Hepatocyte (in vitro differentiated cells): ENCODE results near the gene ZSCAN21. TPM values are rescaled to one million over a fixed set of nuclear protein-coding genes. Genes with fewer than 3 reads are reported as not detected.

Experiments
- DNase-seq: peaks from one replicate; pipeline ENCODE4 v3.0.0-alpha.2; 2016; ENCODE audit warnings: low spot score
- H2AFZ ChIP-seq: fragments of 200-600 bp; sonication (generic); 2 replicates; pipeline ENCODE4 v1.6.0; 2016; ENCODE audit warnings: antibody characterized with exemption, mild to moderate bottlenecking
- H3K27ac ChIP-seq: fragments of 200-600 bp; sonication (generic); 2 replicates; pipeline ENCODE4 v1.5.1; 2016; ENCODE audit warnings: mild to moderate bottlenecking
- H3K27me3 ChIP-seq: fragments of 200-600 bp; sonication (generic); 2 replicates; pipeline ENCODE4 v1.6.1; 2016
- H3K36me3 ChIP-seq: fragments of 200-600 bp; sonication (generic); replicated peaks from 2 replicates; pipeline ENCODE4 v1.5.1; 2016; ENCODE audit warnings: low read depth; ENCODE audit not compliant: insufficient read depth
- H3K4me1 ChIP-seq: fragments of 200-600 bp; sonication (generic); 2 replicates; pipeline ENCODE4 v1.5.1; 2016; ENCODE audit warnings: mild to moderate bottlenecking, moderate library complexity; ENCODE audit not compliant: insufficient read depth
- H3K4me2 ChIP-seq: fragments of 200-600 bp; sonication (generic); 2 replicates; pipeline ENCODE4 v1.6.0; 2016
- H3K4me3 ChIP-seq: fragments of 200-600 bp; sonication (generic); 2 replicates; pipeline ENCODE4 v1.5.1; 2016; ENCODE audit warnings: mild to moderate bottlenecking
- H3K79me2 ChIP-seq: fragments of 200-600 bp; sonication (generic); 2 replicates; pipeline ENCODE4 v1.6.0; 2017; ENCODE audit warnings: mild to moderate bottlenecking
- H3K9me2 ChIP-seq: fragments of 200-600 bp; sonication (generic); replicated peaks from 2 replicates; pipeline ENCODE4 v1.6.0; 2017; ENCODE audit warnings: mild to moderate bottlenecking; ENCODE audit not compliant: insufficient read depth
- H3K9me3 ChIP-seq: fragments of 200-600 bp; sonication (generic); 2 replicates; pipeline ENCODE4 v1.5.1; 2016; ENCODE audit warnings: low read depth, mild to moderate bottlenecking
- H4K20me1 ChIP-seq: fragments of 200-600 bp; sonication (generic); 2 replicates; pipeline ENCODE4 v1.6.0; 2016; ENCODE audit warnings: mild to moderate bottlenecking; ENCODE audit not compliant: insufficient read depth, poor library complexity, severe bottlenecking
- CTCF ChIP-seq: fragments of 200-600 bp; sonication (generic); IDR thresholded peaks from 2 replicates; pipeline ENCODE4 v1.5.1; 2016; ENCODE audit warnings: antibody characterized with exemption, mild to moderate bottlenecking; ENCODE audit not compliant: poor library complexity
- EZH2 ChIP-seq: fragments of 200-600 bp; sonication (generic); IDR thresholded peaks from 2 replicates; pipeline ENCODE4 v1.6.1; 2016; ENCODE audit warnings: antibody characterized with exemption, mild to moderate bottlenecking, borderline replicate concordance
- EZH2phosphoT487 ChIP-seq: fragments of 200-600 bp; sonication (generic); IDR thresholded peaks from one replicate; pipeline ENCODE4 v1.6.1; 2018; ENCODE audit warnings: antibody characterized with exemption, mild to moderate bottlenecking, low read depth, moderate library complexity; ENCODE audit not compliant: unreplicated experiment, severe bottlenecking
- WGBS: methylation state at CpG from one replicate; pipeline ENCODE4 v1.1.6; 2016; ENCODE audit warnings: low lambda C conversion rate; ENCODE audit errors: missing lambda C conversion rate; 5-methylcytosine and 5-hydroxymethylcytosine counted together
- polyA plus RNA-seq: library from polyadenylated mRNA; unstranded; fragments of >200 nt; fragmentation: Nextera tagmentation; extraction: Ambion mirVana; gene quantifications from 2 replicates; pipeline ENCODE4 v1.2.1, GENCODE V29; 2016
- total RNA-seq: library from RNA; depleted of rRNA; stranded (reverse); fragments of >200 nt; gene quantifications from 2 replicates; pipeline ENCODE4 v1.2.3, GENCODE V29; 2014

Gene ZSCAN21
- total and polyA plus RNA-seq, 2 experiments from 2014 or later = 9.6 to 12.8 TPM

- H3K4me3 ChIP-seq = no peak overlapping the region
- no peak overlapping the region for H2AFZ ChIP-seq
- TF ChIP-seq EZH2phosphoT487 (no peak), EZH2 (no peak), CTCF (no peak)
- H4K20me1 ChIP-seq = peaks cover 2% of the 10 kb centered on the region
- peaks cover 20% of the 10 kb centered on the region for H3K4me1 ChIP-seq
- H3K36me3 ChIP-seq = no peaks in the 10 kb centered on the region
- no peaks in the 10 kb centered on the region for H3K9me2 ChIP-seq
- peaks cover 15% of the 10 kb centered on the region for H3K79me2 ChIP-seq
- H3K27me3 ChIP-seq = no peaks in the 10 kb centered on the region
- WGBS = 88% methylated on average over 14 of the region's 14 CpGs
- peak overlapping the region; percentile 91 for H3K27ac ChIP-seq
- no peak for DNase-seq
- no peaks in the 10 kb centered on the region for H3K9me3 ChIP-seq
- no peak overlapping the region for H3K4me2 ChIP-seq
Measured at GRCh38 chr7:100090527-100091410, 41.2 kb downstream of the ZSCAN21 start.

GRCh38 chr7:100091411-100092181 is 42.0 kb downstream of the ZSCAN21 start:
- H2AFZ ChIP-seq = no peak overlapping the region
- no peak overlapping the region for H3K27ac ChIP-seq

GRCh38 chr7:100093054-100093453 is 43.5 kb downstream of the ZSCAN21 start:
- peaks cover 33% of the 10 kb centered on the region for H3K79me2 ChIP-seq
- no peak overlapping the region for H2AFZ ChIP-seq
- no peak overlapping the region for H3K27ac ChIP-seq
- TF ChIP-seq EZH2phosphoT487 (no peak), EZH2 (no peak), CTCF (no peak)
- 88% methylated on average over 8 of the region's 8 CpGs for WGBS
- peaks cover 2% of the 10 kb centered on the region for H4K20me1 ChIP-seq
- no peak overlapping the region for H3K4me3 ChIP-seq
- H3K4me1 ChIP-seq = peaks cover 14% of the 10 kb centered on the region
- no peaks in the 10 kb centered on the region for H3K27me3 ChIP-seq
- no peak for DNase-seq
- H3K9me3 ChIP-seq = no peaks in the 10 kb centered on the region
- no peak overlapping the region for H3K4me2 ChIP-seq
- no peaks in the 10 kb centered on the region for H3K36me3 ChIP-seq
- no peaks in the 10 kb centered on the region for H3K9me2 ChIP-seq

More at GRCh38 chr7:100091411-100092181, 42.0 kb downstream of the ZSCAN21 start:
- H4K20me1 ChIP-seq = peaks cover 2% of the 10 kb centered on the region
- peaks cover 20% of the 10 kb centered on the region for H3K4me1 ChIP-seq
- 75% methylated on average over 19 of the region's 19 CpGs for WGBS
- no peak overlapping the region for H3K4me3 ChIP-seq
- H3K9me3 ChIP-seq = no peaks in the 10 kb centered on the region
- H3K9me2 ChIP-seq = no peaks in the 10 kb centered on the region
- TF ChIP-seq CTCF = no peak
- TF ChIP-seq EZH2phosphoT487 = no peak
- no peak for TF ChIP-seq EZH2
- DNase-seq = no peak
- H3K36me3 ChIP-seq = no peaks in the 10 kb centered on the region
- peaks cover 21% of the 10 kb centered on the region for H3K79me2 ChIP-seq
- no peaks in the 10 kb centered on the region for H3K27me3 ChIP-seq
- H3K4me2 ChIP-seq = no peak overlapping the region
